HEK293 (cell line): ENCODE results near the gene DGKB.

Experiments
- CTCF ChIP-seq: fragments of 450-650 bp; formaldehyde crosslinking; IDR thresholded peaks from 2 replicates; pipeline ENCODE4 v1.5.1; 2016; ENCODE audit warnings: missing biosample characterization, missing genetic modification characterization
- ZBTB21 ChIP-seq: fragments of 450-650 bp; formaldehyde crosslinking; IDR thresholded peaks from 2 replicates; pipeline ENCODE4 v1.5.1; 2017; ENCODE audit warnings: missing biosample characterization, missing genetic modification characterization

GRCh38 chr7:14570750-14571607, 331.6 kb downstream of the DGKB start:
- TF ChIP-seq ZBTB21, result no peak
- TF ChIP-seq CTCF, result no peak
